ENCODE measurements around the gene KCNS1. TPM values are rescaled to one million over a fixed set of nuclear protein-coding genes. Genes with fewer than 3 reads are reported as not detected.

The KCNS1 gene
- total RNA-seq, 1 donor from 2014 or later = not detected

GRCh38 chr20:45098103-45098773 is 2.7 kb downstream of the KCNS1 start:
- H3K4me3 Mint-ChIP-seq (ENCODE audit: unreplicated experiment) = no peak overlapping the region
- DNase-seq = peak; percentile 65
- TF ChIP-seq CTCF (IDR thresholded peaks at IDR 0.05; ENCODE audit: partially characterized antibody, unreplicated experiment) = no peak
- H3K36me3 Mint-ChIP-seq (ENCODE audit: unreplicated experiment) = no peaks in the 10 kb centered on the region
- no peaks in the 10 kb centered on the region for H3K4me1 Mint-ChIP-seq (ENCODE audit: low read depth, unreplicated experiment)
- H3K9me3 Mint-ChIP-seq (ENCODE audit: unreplicated experiment) = peaks cover 2% of the 10 kb centered on the region
- peaks cover 13% of the 10 kb centered on the region for H3K27me3 Mint-ChIP-seq (ENCODE audit: unreplicated experiment)
- H3K27ac Mint-ChIP-seq (ENCODE audit: unreplicated experiment) = no peak overlapping the region

GRCh38 chr20:45097485-45098102 is 3.3 kb downstream of the KCNS1 start:
- H3K9me3 Mint-ChIP-seq (ENCODE audit: unreplicated experiment) = peaks cover 2% of the 10 kb centered on the region
- peak overlapping the region; percentile 46 for H3K4me3 Mint-ChIP-seq (ENCODE audit: unreplicated experiment)
- H3K27me3 Mint-ChIP-seq (ENCODE audit: unreplicated experiment) = peaks cover 13% of the 10 kb centered on the region
- TF ChIP-seq CTCF (IDR thresholded peaks at IDR 0.05; ENCODE audit: partially characterized antibody, unreplicated experiment) = no peak
- no peak overlapping the region for H3K27ac Mint-ChIP-seq (ENCODE audit: unreplicated experiment)
- H3K4me1 Mint-ChIP-seq (ENCODE audit: low read depth, unreplicated experiment) = no peaks in the 10 kb centered on the region
- no peak for DNase-seq
- H3K36me3 Mint-ChIP-seq (ENCODE audit: unreplicated experiment) = no peaks in the 10 kb centered on the region

- Mint-ChIP-seq H3K27ac (ENCODE audit: unreplicated experiment) (no peak overlapping the region), H3K27me3 (ENCODE audit: unreplicated experiment) (peaks cover 13% of the 10 kb centered on the region), H3K9me3 (ENCODE audit: unreplicated experiment) (peaks cover 2% of the 10 kb centered on the region), H3K36me3 (ENCODE audit: unreplicated experiment) (no peaks in the 10 kb centered on the region), H3K4me3 (ENCODE audit: unreplicated experiment) (no peak overlapping the region), H3K4me1 (ENCODE audit: low read depth, unreplicated experiment) (no peaks in the 10 kb centered on the region)
- TF ChIP-seq CTCF (IDR thresholded peaks at IDR 0.05; ENCODE audit: partially characterized antibody, unreplicated experiment) = no peak
- DNase-seq = no peak
Measured at GRCh38 chr20:45096781-45097180, 4.1 kb downstream of the KCNS1 start.

- H3K4me1 Mint-ChIP-seq (ENCODE audit: low read depth, unreplicated experiment) = peaks cover 6% of the 10 kb centered on the region
- peaks cover 9% of the 10 kb centered on the region for H3K27me3 Mint-ChIP-seq (ENCODE audit: unreplicated experiment)
- H3K36me3 Mint-ChIP-seq (ENCODE audit: unreplicated experiment) = no peaks in the 10 kb centered on the region
- DNase-seq = no peak
- H3K4me3 Mint-ChIP-seq (ENCODE audit: unreplicated experiment) = no peak overlapping the region
- H3K9me3 Mint-ChIP-seq (ENCODE audit: unreplicated experiment) = peaks cover 2% of the 10 kb centered on the region
- H3K27ac Mint-ChIP-seq (ENCODE audit: unreplicated experiment) = no peak overlapping the region
- TF ChIP-seq CTCF (IDR thresholded peaks at IDR 0.05; ENCODE audit: partially characterized antibody, unreplicated experiment) = peak; percentile 77
Measured at GRCh38 chr20:45095805-45096238, 5.1 kb downstream of the KCNS1 start.
